IMR-90 (cell line): Measurements from ENCODE around the gene OR4K13. TPM values are rescaled to one million over a fixed set of nuclear protein-coding genes. Genes with fewer than 3 reads are reported as not detected.

Experiments
- ATAC-seq: fragments of 200-7000 bp; cut with Tn5 transposase; 2 replicates; pipeline ENCODE4 v1.9.1; 2020; ENCODE audit warnings: low read depth, mild to moderate bottlenecking, moderate library complexity
- BruUV-seq: library from RNA; stranded (reverse); fragments of 400-500 nt; replicated peaks from 2 replicates; lab custom pipeline; 2021; lab: Mats Ljungman, UMichigan
- CTCF ChIA-PET: fragments of 300-600 bp; formaldehyde crosslinking; extraction: SDS; loops from one replicate; lab custom pipeline; 2021; ENCODE audit warnings: antibody characterized with exemption; lab: Yijun Ruan, JAX
- POLR2A ChIA-PET: fragments of 300-600 bp; sonication (Branson Sonifier 250); formaldehyde crosslinking; loops from one replicate; lab custom pipeline; 2022; ENCODE audit warnings: antibody characterized with exemption; ENCODE audit not compliant: unreplicated experiment; lab: Charles Lee
- DNase-seq: peaks from one replicate; pipeline ENCODE4 v3.0.0; 2013
- H2AFZ ChIP-seq: replicated peaks from 2 replicates; pipeline ENCODE3; 2013; ENCODE audit warnings: low read length, mild to moderate bottlenecking; ENCODE audit not compliant: poor library complexity
- H2AK5ac ChIP-seq: 2 replicates; pipeline ENCODE4 v1.6.1; 2013; ENCODE audit warnings: low read depth, low read length, inconsistent platforms
- H2AK9ac ChIP-seq: replicated peaks from 2 replicates; pipeline ENCODE3; 2013; ENCODE audit warnings: mild to moderate bottlenecking, low read depth, low read length, moderate library complexity; ENCODE audit not compliant: poor library complexity
- H2BK120ac ChIP-seq: 2 replicates; pipeline ENCODE4 v1.6.1; 2013; ENCODE audit warnings: low read depth, low read length, inconsistent platforms
- H2BK15ac ChIP-seq: 3 replicates; pipeline ENCODE4 v1.6.1; 2013; ENCODE audit warnings: low read depth, low read length, inconsistent platforms
- H2BK20ac ChIP-seq: 2 replicates; pipeline ENCODE4 v1.6.1; 2013; ENCODE audit warnings: low read depth, mild to moderate bottlenecking, inconsistent platforms, low read length, moderate library complexity
- H2BK5ac ChIP-seq: 2 replicates; pipeline ENCODE4 v1.6.1; 2013; ENCODE audit warnings: mild to moderate bottlenecking, low read depth, low read length, inconsistent platforms; ENCODE audit not compliant: poor library complexity, severe bottlenecking
- H3K14ac ChIP-seq: replicated peaks from 2 replicates; pipeline ENCODE4 v1.6.1; 2013; ENCODE audit warnings: low read depth, low read length, inconsistent platforms
- H3K18ac ChIP-seq: 2 replicates; pipeline ENCODE4 v1.6.1; 2013; ENCODE audit warnings: low read depth, low read length, control low read depth
- H3K23ac ChIP-seq: 2 replicates; pipeline ENCODE4 v1.6.1; 2013; ENCODE audit warnings: low read depth, low read length, inconsistent platforms
- H3K27ac ChIP-seq: 2 replicates; pipeline ENCODE4 v1.5.1; 2013; ENCODE audit warnings: mild to moderate bottlenecking, control low read depth, low read length; ENCODE audit not compliant: insufficient read depth
- H3K27me3 ChIP-seq: 2 replicates; pipeline ENCODE4 v1.6.1; 2013; ENCODE audit warnings: low read length; ENCODE audit not compliant: control insufficient read depth, insufficient read depth
- H3K36me3 ChIP-seq: 2 replicates; pipeline ENCODE4 v1.6.1; 2013; ENCODE audit warnings: low read length, mixed read lengths; ENCODE audit not compliant: control insufficient read depth, insufficient read depth
- H3K4ac ChIP-seq: 2 replicates; pipeline ENCODE4 v1.6.1; 2013; ENCODE audit warnings: low read depth, low read length, inconsistent platforms
- H3K4me1 ChIP-seq: 2 replicates; pipeline ENCODE4 v1.6.1; 2013; ENCODE audit warnings: low read length, mixed read lengths; ENCODE audit not compliant: control insufficient read depth, insufficient read depth
- H3K4me2 ChIP-seq: 2 replicates; pipeline ENCODE4 v1.6.1; 2013; ENCODE audit warnings: low read depth, mild to moderate bottlenecking, control low read depth, low read length, moderate library complexity
- H3K4me3 ChIP-seq: 2 replicates; pipeline ENCODE4 v1.5.1; 2013; ENCODE audit warnings: low read depth, mild to moderate bottlenecking, control low read depth, low read length, moderate library complexity; ENCODE audit not compliant: insufficient read depth
- H3K56ac ChIP-seq: 2 replicates; pipeline ENCODE4 v1.6.1; 2013; ENCODE audit warnings: low read length, inconsistent platforms; ENCODE audit not compliant: insufficient read depth; ENCODE audit errors: extremely low read depth
- H3K79me1 ChIP-seq, 2 experiments: 2 replicates each; pipeline ENCODE4 v1.6.1; 2013; ENCODE audit warnings: low read length in 2 of 2, inconsistent platforms in 1 of 2, low read depth in 1 of 2
- H3K9ac ChIP-seq: 2 replicates; pipeline ENCODE4 v1.6.1; 2013; ENCODE audit warnings: low read depth, low read length, control low read depth
- H3K9me1 ChIP-seq: 2 replicates; pipeline ENCODE4 v1.6.1; 2013; ENCODE audit warnings: low read length, inconsistent platforms; ENCODE audit not compliant: insufficient read depth
- H3K9me3 ChIP-seq: 2 replicates; pipeline ENCODE4 v1.6.1; 2013; ENCODE audit warnings: low read length; ENCODE audit not compliant: control insufficient read depth, insufficient read depth
- H4K20me1 ChIP-seq: 2 replicates; pipeline ENCODE4 v1.6.1; 2013; ENCODE audit warnings: low read length, inconsistent platforms; ENCODE audit not compliant: insufficient read depth
- H4K5ac ChIP-seq: 2 replicates; pipeline ENCODE4 v1.6.1; 2013; ENCODE audit warnings: mild to moderate bottlenecking, low read depth, low read length, control low read depth
- H4K8ac ChIP-seq, 2 experiments: 2 replicates each; pipeline ENCODE4 v1.6.1; 2013; ENCODE audit warnings: low read depth in 2 of 2, low read length in 2 of 2, control low read depth in 1 of 2, inconsistent platforms in 1 of 2
- H4K91ac ChIP-seq: 2 replicates; pipeline ENCODE4 v1.6.1; 2013; ENCODE audit warnings: low read depth, low read length, inconsistent platforms; ENCODE audit not compliant: insufficient read depth
- CEBPB ChIP-seq: IDR thresholded peaks from 2 replicates; pipeline ENCODE4 v1.6.1; 2012; ENCODE audit warnings: low read depth, low read length, improper control_type of control experiment
- MAFK ChIP-seq: IDR thresholded peaks from 2 replicates; pipeline ENCODE4 v1.6.1; 2012; ENCODE audit warnings: low read depth, low read length, improper control_type of control experiment
- RCOR1 ChIP-seq: IDR thresholded peaks from 2 replicates; pipeline ENCODE4 v1.6.1; 2012; ENCODE audit warnings: mild to moderate bottlenecking, low read length, improper control_type of control experiment; ENCODE audit not compliant: insufficient replicate concordance
- RFX5 ChIP-seq: IDR thresholded peaks from 2 replicates; pipeline ENCODE4 v1.8.0; 2012; ENCODE audit warnings: low read depth, mild to moderate bottlenecking, low read length, moderate library complexity
- SMC3 ChIP-seq: fragments of 150-350 bp; IDR thresholded peaks from 2 replicates; pipeline ENCODE4 v1.6.1; 2016; ENCODE audit warnings: low read depth, mild to moderate bottlenecking, antibody characterized with exemption, low read length, moderate library complexity
- USF2 ChIP-seq: fragments of 150-350 bp; IDR thresholded peaks from 2 replicates; pipeline ENCODE4 v1.6.1; 2017; ENCODE audit warnings: mild to moderate bottlenecking, antibody characterized with exemption, low read length, low read depth
- WGBS, 2 experiments: methylation state at CpG; one replicate each; pipeline versions ENCODE4 v1.1.5 to v1.1.7; 2013; ENCODE audit warnings: missing lambda C conversion rate in 2 of 2; ENCODE audit not compliant: insufficient read length in 1 of 2; ENCODE audit errors: extremely low coverage in 2 of 2; 5-methylcytosine and 5-hydroxymethylcytosine counted together
- dilution Hi-C: fragments of 300-500 bp; cut with HindIII; formaldehyde crosslinking; loops from one replicate; pipeline ENCODE4 v1.14.3; 2018; ENCODE audit warnings: low sequenced_read_pairs; ENCODE audit not compliant: unreplicated experiment
- in situ Hi-C: fragments of 300-500 bp; cut with MboI; formaldehyde crosslinking; loops from 3 replicates; pipeline ENCODE4 v1.14.3; 2019; ENCODE audit warnings: low sequenced_read_pairs, inconsistent platforms, mixed read lengths
- intact Hi-C: fragments of 100-400 bp; cut with micrococcal nuclease; formaldehyde crosslinking; loops from 2 replicates; pipeline ENCODE4 v1.10.0; 2022
- polyA plus RNA-seq, 3 experiments: library from polyadenylated mRNA; depleted of rRNA; stranded (reverse); fragments of >200 nt; gene quantifications; 2 replicates each; pipeline ENCODE4 v1.2.3, GENCODE V29; 2012; ENCODE audit warnings: low replicate concordance in 1 of 3
- total RNA-seq: library from RNA; depleted of rRNA; stranded (reverse); fragments of >200 nt; gene quantifications from 2 replicates; pipeline ENCODE4 v1.2.3, GENCODE V29; 2012

The OR4K13 gene
- total and polyA plus RNA-seq, 2 of the 4 experiments (the other 2 are of a cell fraction), result not detected

GRCh38 chr14:20048202-20048601 is 12.4 kb upstream of the OR4K13 start:
- Histone ChIP-seq H4K20me1 (no peaks in the 10 kb centered on the region), H2AK5ac (no peak overlapping the region), H4K91ac (no peak overlapping the region), H3K4ac (no peak overlapping the region), H3K27me3 (no peaks in the 10 kb centered on the region), H3K79me1 (no peaks in the 10 kb centered on the region), H3K4me2 (no peak overlapping the region), H2BK5ac (no peak overlapping the region), H2BK15ac (no peak overlapping the region), H3K18ac (no peak overlapping the region), H3K4me1 (no peaks in the 10 kb centered on the region), H3K4me3 (no peak overlapping the region), H4K8ac (no peak overlapping the region), H2AK9ac (no peak overlapping the region), H3K9ac (no peak overlapping the region), H3K23ac (no peak overlapping the region), H3K9me1 (no peaks in the 10 kb centered on the region), H2BK20ac (no peak overlapping the region), H4K5ac (no peak overlapping the region), H3K9me3 (peaks cover 4% of the 10 kb centered on the region), H2BK120ac (no peak overlapping the region), H3K14ac (no peak overlapping the region), H3K27ac (no peak overlapping the region), H2AFZ (no peak overlapping the region), H3K36me3 (no peaks in the 10 kb centered on the region), H3K56ac (no peak overlapping the region)
- dilution Hi-C loops (no loop called here), intact Hi-C loops (no loop called here), in situ Hi-C loops (no loop called here)
- DNase-seq, result no peak
- ChIA-PET CTCF (no interaction called here), POLR2A (no interaction called here)
- 0% methylated on average over 1 of the region's 1 CpG; no CpG with 5 or more reads in 1 of the 2 experiments for WGBS, 2 experiments
- ATAC-seq, result no peak
- TF ChIP-seq RFX5, result no peak
- TF ChIP-seq USF2, result no peak
- TF ChIP-seq CEBPB, result no peak
- no peak for TF ChIP-seq MAFK
- TF ChIP-seq RCOR1, result no peak
- TF ChIP-seq SMC3, result no peak
- BruUV-seq, result no TSS peak
